GM23248 (cell line): ENCODE results near the gene SH3BGR. TPM values are rescaled to one million over a fixed set of nuclear protein-coding genes. Genes with fewer than 3 reads are reported as not detected.

Source experiments
- DNase-seq: peaks from one replicate; pipeline ENCODE4 v3.0.0-alpha.2; 2015
- H2AFZ ChIP-seq: fragments of 200-600 bp; sonication (generic); 2 replicates; pipeline ENCODE4 v1.6.1; 2016; ENCODE audit warnings: antibody characterized with exemption
- H3F3A ChIP-seq: fragments of 200-600 bp; sonication (generic); 2 replicates; pipeline ENCODE4 v1.6.1; 2016; ENCODE audit warnings: mild to moderate bottlenecking, antibody characterized with exemption, mixed run types; ENCODE audit not compliant: insufficient read depth
- H3K27ac ChIP-seq: fragments of 200-600 bp; sonication (generic); 2 replicates; pipeline ENCODE4 v1.5.1; 2016; ENCODE audit warnings: mild to moderate bottlenecking
- H3K27me3 ChIP-seq: fragments of 200-600 bp; sonication (generic); replicated peaks from 2 replicates; pipeline ENCODE4 v1.6.1; 2016; ENCODE audit warnings: mild to moderate bottlenecking; ENCODE audit not compliant: insufficient read depth
- H3K36me3 ChIP-seq: fragments of 200-600 bp; sonication (generic); 2 replicates; pipeline ENCODE4 v1.6.1; 2016; ENCODE audit warnings: low read depth, mild to moderate bottlenecking
- H3K4me1 ChIP-seq: fragments of 200-600 bp; sonication (generic); 2 replicates; pipeline ENCODE4 v1.6.1; 2016; ENCODE audit warnings: mild to moderate bottlenecking; ENCODE audit not compliant: insufficient read depth
- H3K4me2 ChIP-seq: fragments of 200-600 bp; sonication (generic); one replicate; pipeline ENCODE4 v1.6.1; 2016; ENCODE audit warnings: mild to moderate bottlenecking; ENCODE audit not compliant: unreplicated experiment
- H3K4me3 ChIP-seq: fragments of 200-600 bp; sonication (generic); 2 replicates; pipeline ENCODE4 v1.5.1; 2016; ENCODE audit warnings: mild to moderate bottlenecking
- H3K79me2 ChIP-seq: fragments of 200-600 bp; sonication (generic); 2 replicates; pipeline ENCODE4 v1.6.1; 2016; ENCODE audit warnings: mild to moderate bottlenecking; ENCODE audit not compliant: insufficient read depth
- H3K9ac ChIP-seq: fragments of 200-600 bp; sonication (generic); 2 replicates; pipeline ENCODE4 v1.6.1; 2016; ENCODE audit warnings: mild to moderate bottlenecking
- H3K9me2 ChIP-seq: fragments of 200-600 bp; sonication (generic); 2 replicates; pipeline ENCODE4 v1.6.1; 2016; ENCODE audit warnings: mixed run types, mild to moderate bottlenecking, moderate library complexity; ENCODE audit not compliant: insufficient read depth
- H3K9me3 ChIP-seq: fragments of 200-600 bp; sonication (generic); one replicate; pipeline ENCODE4 v1.6.1; 2017; ENCODE audit warnings: low read depth
- H4K20me1 ChIP-seq: fragments of 200-600 bp; sonication (generic); 2 replicates; pipeline ENCODE4 v1.6.0; 2016; ENCODE audit not compliant: insufficient read depth
- EZH2 ChIP-seq: fragments of 200-600 bp; sonication (generic); IDR thresholded peaks from 2 replicates; pipeline ENCODE4 v1.6.1; 2018; ENCODE audit warnings: antibody characterized with exemption, mild to moderate bottlenecking; ENCODE audit not compliant: insufficient read depth, poor library complexity, severe bottlenecking
- EZH2phosphoT487 ChIP-seq: fragments of 200-600 bp; sonication (generic); IDR thresholded peaks from 2 replicates; pipeline ENCODE4 v1.6.1; 2018; ENCODE audit warnings: antibody characterized with exemption, moderate library complexity, mild to moderate bottlenecking, low read depth; ENCODE audit not compliant: insufficient read depth
- WGBS, 2 experiments: methylation state at CpG; one replicate each; pipeline ENCODE4 v1.1.6; 2015 to 2017; ENCODE audit warnings: low lambda C conversion rate in 2 of 2, low coverage in 1 of 2; ENCODE audit errors: missing lambda C conversion rate in 2 of 2; 5-methylcytosine and 5-hydroxymethylcytosine counted together
- in situ Hi-C: fragments of 300-500 bp; cut with MboI; formaldehyde crosslinking; loops from 2 replicates; pipeline ENCODE4 v1.15.0; 2020
- polyA plus RNA-seq: library from polyadenylated mRNA; unstranded; fragments of >200 nt; fragmentation: Nextera tagmentation; extraction: Ambion mirVana; gene quantifications from 2 replicates; pipeline ENCODE4 v1.2.1, GENCODE V29; 2016
- total RNA-seq: library from RNA; depleted of rRNA; stranded (reverse); fragments of >200 nt; shearing (Covaris generic); gene quantifications from 2 replicates; pipeline ENCODE4 v1.2.3, GENCODE V29; 2014

Gene SH3BGR
- total and polyA plus RNA-seq, 2 experiments from 2014 or later, result 4.4 to 5.7 TPM

- H3K9me3 ChIP-seq, result no peaks in the 10 kb centered on the region
- no peak for DNase-seq
- no peaks in the 10 kb centered on the region for H3K79me2 ChIP-seq
- no peak overlapping the region for H3K27ac ChIP-seq
- 45 to 54% methylated on average over 6 of the region's 6 CpGs for WGBS, 2 experiments
- in situ Hi-C loops, result no loop called here
- no peak overlapping the region for H2AFZ ChIP-seq
- H3K4me3 ChIP-seq, result no peak overlapping the region
- no peaks in the 10 kb centered on the region for H3K9me2 ChIP-seq
- no peaks in the 10 kb centered on the region for H3F3A ChIP-seq
- no peak overlapping the region for H3K4me2 ChIP-seq
- H4K20me1 ChIP-seq, result no peaks in the 10 kb centered on the region
- no peaks in the 10 kb centered on the region for H3K36me3 ChIP-seq
- H3K4me1 ChIP-seq, result no peaks in the 10 kb centered on the region
- TF ChIP-seq EZH2phosphoT487 (no peak), EZH2 (no peak)
- H3K27me3 ChIP-seq, result no peaks in the 10 kb centered on the region
- no peak overlapping the region for H3K9ac ChIP-seq
Measured at GRCh38 chr21:39533545-39534380, 82.0 kb downstream of the SH3BGR start.

GRCh38 chr21:39535646-39536437, 84.1 kb downstream of the SH3BGR start:
- H3K27ac ChIP-seq, result no peak overlapping the region
- WGBS, 2 experiments, result 43 to 44% methylated on average over 15 of the region's 15 CpGs
- no peak for DNase-seq
- in situ Hi-C loops, result no loop called here
- H3K4me2 ChIP-seq, result no peak overlapping the region
- H3K4me3 ChIP-seq, result no peak overlapping the region
- H3F3A ChIP-seq, result no peaks in the 10 kb centered on the region
- H4K20me1 ChIP-seq, result no peaks in the 10 kb centered on the region
- no peaks in the 10 kb centered on the region for H3K9me2 ChIP-seq
- H2AFZ ChIP-seq, result no peak overlapping the region
- TF ChIP-seq EZH2phosphoT487, result no peak
- TF ChIP-seq EZH2, result no peak
- H3K4me1 ChIP-seq, result no peaks in the 10 kb centered on the region
- H3K9ac ChIP-seq, result no peak overlapping the region
- no peaks in the 10 kb centered on the region for H3K36me3 ChIP-seq
- no peaks in the 10 kb centered on the region for H3K9me3 ChIP-seq
- H3K79me2 ChIP-seq, result no peaks in the 10 kb centered on the region
- no peaks in the 10 kb centered on the region for H3K27me3 ChIP-seq

- TF ChIP-seq EZH2 (no peak), EZH2phosphoT487 (no peak)
- Histone ChIP-seq H3K27ac (no peak overlapping the region), H3K36me3 (no peaks in the 10 kb centered on the region), H3F3A (no peaks in the 10 kb centered on the region), H2AFZ (no peak overlapping the region), H3K9me2 (no peaks in the 10 kb centered on the region), H3K4me1 (no peaks in the 10 kb centered on the region), H3K4me3 (no peak overlapping the region), H3K9me3 (no peaks in the 10 kb centered on the region), H4K20me1 (no peaks in the 10 kb centered on the region), H3K79me2 (no peaks in the 10 kb centered on the region), H3K27me3 (no peaks in the 10 kb centered on the region), H3K9ac (no peak overlapping the region), H3K4me2 (no peak overlapping the region)
- in situ Hi-C loops, result no loop called here
- DNase-seq, result no peak
- 54 to 66% methylated on average over 6 of the region's 6 CpGs for WGBS, 2 experiments
Measured at GRCh38 chr21:39536835-39537234, 85.1 kb downstream of the SH3BGR start.

DNA sequence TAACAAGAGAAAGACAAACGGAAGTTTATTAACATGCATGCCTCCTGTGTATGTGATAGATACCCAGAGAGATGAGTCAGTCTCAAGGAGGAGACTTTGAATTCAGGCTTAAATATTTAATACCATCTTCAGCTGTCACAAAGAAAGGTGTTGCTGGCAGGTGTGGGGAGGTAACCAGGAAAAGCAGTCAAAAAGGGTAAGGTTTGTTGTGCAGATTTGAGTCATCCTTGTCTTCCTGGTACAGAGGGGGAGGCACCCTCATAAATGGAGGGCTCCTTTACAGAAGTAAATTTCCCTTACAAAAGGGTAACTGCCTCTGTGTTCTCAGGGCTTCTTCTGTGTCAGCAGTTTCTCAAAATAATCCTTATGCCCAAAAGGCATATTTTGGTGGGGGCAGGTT, 85.8 kb downstream of the SH3BGR start:
- in situ Hi-C loops, result no loop called here
- Histone ChIP-seq H3K36me3 (no peaks in the 10 kb centered on the region), H3K4me1 (no peaks in the 10 kb centered on the region), H2AFZ (no peak overlapping the region), H4K20me1 (no peaks in the 10 kb centered on the region), H3K9me3 (no peaks in the 10 kb centered on the region), H3K4me3 (no peak overlapping the region), H3K9ac (no peak overlapping the region), H3K4me2 (no peak overlapping the region), H3F3A (no peaks in the 10 kb centered on the region), H3K79me2 (no peaks in the 10 kb centered on the region), H3K27me3 (no peaks in the 10 kb centered on the region), H3K27ac (no peak overlapping the region), H3K9me2 (no peaks in the 10 kb centered on the region)
- 3 to 4% methylated on average over 1 of the region's 1 CpG for WGBS, 2 experiments
- TF ChIP-seq EZH2phosphoT487 (no peak), EZH2 (no peak)
- no peak for DNase-seq
